ENCODE measurements around the gene AGPAT3. TPM values are rescaled to one million over a fixed set of nuclear protein-coding genes. Genes with fewer than 3 reads are reported as not detected.
A peak's percentile ranks its signal among the peaks of the same experiment; 100 is the strongest.

AGPAT3 gene
- total RNA-seq, 1 donor from 2014 or later: 34.4 TPM

DNA sequence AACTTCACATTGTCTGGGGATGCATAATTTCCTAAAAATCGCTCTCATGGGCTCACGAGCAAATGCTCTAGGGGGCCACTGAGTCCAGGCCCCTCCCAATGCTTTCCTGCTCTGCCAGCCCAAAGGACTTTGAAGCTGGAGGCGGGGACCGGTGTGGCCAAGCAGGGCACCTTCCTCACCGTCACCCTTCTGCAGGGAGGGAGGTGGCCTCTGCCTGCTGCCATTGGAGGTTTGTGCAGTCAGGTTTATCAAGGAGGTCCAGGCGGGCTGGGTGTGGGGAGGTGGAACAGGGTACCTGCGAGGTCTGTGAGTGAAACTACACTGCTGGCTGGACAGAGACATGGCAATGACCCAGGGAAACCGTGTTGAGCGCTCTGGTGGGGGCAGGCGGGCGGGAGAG is 89.0 kb downstream of the AGPAT3 start:
- no peak for DNase-seq (ENCODE audit: low read depth in 2 of 2)

DNA sequence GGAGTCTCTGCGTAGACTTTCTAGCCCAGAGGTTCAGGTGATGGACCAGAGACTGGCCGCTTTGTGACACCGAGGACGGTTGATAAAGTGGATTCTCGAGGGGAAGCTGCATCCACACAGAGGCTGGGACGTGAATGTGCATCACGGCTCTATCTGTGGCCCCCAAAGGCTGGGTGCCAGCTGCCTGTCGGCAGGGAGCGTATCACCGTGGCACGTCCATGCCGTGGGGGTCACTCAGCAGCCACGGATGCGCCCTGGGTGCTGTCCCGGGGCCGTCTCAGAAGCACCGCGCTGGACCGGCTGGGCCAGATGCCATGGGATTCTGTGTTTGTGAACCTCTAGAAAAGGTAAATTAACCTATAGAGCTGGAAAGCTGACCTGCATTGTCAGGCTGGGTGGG is 89.9 kb downstream of the AGPAT3 start:
- no peak for DNase-seq (ENCODE audit: low read depth in 2 of 2)

DNA sequence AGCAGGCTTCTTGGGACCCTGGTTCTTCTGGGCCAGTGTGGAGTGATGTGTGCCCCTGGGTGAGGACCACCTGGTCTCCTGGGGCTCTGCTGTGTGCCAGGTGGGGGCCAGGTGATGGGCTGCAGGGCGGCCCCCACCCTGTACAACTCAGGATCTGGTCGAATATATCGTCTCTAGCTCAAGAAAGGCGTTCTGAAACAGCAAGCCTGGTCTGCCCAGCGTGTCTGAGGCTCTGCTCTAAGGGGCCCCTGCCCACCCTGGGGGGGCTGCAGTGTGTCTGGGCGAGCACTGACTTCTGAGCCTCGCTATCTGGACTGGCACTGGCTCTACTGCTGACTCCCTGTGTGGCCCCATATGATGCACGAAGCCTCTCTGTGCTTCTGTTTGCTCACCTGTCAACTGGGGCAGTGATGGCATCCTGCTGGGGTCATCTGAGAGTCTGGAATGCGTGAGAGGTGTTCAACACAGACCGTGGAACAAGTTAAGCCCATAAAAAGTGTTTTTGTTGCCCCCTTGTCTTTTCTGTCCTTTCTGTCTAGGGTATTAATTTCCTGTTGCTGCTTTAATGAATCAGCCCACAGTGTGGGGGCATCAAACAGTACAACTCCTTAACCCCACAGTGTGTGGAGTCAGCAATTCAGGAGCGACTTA is 91.1 kb downstream of the AGPAT3 start:
- DNase-seq (ENCODE audit: low read depth in 2 of 2): peak; percentile 16 to 50

DNA sequence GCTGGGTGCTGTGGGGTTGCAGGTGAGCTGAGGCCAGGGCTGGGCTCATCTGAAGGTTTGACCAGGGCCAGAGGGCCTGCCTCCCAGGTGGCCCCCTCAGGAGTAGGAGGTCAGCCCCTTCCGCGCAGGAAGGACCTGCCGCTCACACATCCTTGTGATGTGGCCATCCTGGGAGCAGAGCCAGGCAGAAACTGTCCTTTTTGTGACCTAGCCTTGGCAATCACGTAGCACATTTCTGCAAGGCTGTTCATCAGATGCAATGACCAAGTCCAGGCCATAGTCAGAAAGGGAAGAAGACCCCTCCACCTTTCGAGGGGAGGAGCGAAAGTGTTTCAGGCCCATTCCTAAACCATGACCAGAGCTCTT is 91.6 kb downstream of the AGPAT3 start:
- DNase-seq (ENCODE audit: low read depth in 2 of 2): peak; percentile 36 to 72

DNA sequence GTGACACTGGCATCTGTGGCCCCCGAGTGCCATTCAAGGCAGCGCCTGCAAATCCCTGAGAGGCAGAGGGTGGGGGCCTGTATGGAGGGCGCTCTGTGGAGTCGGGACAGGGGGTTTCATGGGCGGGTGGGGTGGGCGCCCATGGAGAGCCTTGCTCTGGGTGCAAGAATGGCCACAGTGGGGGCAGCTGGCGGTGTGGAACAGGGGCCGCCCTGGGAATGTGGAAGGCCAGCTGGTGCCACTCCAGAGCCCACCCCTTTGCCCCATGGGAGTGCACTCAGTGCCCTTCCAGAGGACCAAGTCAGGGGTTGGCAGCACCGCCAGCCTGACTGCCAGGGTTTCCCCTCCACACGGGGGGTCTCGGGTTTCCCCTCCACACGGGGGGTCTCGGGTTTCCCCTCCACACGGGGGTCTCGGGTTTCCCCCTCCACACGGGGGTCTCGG is 92.1 kb downstream of the AGPAT3 start:
- DNase-seq (ENCODE audit: low read depth in 2 of 2): no peak

DNA sequence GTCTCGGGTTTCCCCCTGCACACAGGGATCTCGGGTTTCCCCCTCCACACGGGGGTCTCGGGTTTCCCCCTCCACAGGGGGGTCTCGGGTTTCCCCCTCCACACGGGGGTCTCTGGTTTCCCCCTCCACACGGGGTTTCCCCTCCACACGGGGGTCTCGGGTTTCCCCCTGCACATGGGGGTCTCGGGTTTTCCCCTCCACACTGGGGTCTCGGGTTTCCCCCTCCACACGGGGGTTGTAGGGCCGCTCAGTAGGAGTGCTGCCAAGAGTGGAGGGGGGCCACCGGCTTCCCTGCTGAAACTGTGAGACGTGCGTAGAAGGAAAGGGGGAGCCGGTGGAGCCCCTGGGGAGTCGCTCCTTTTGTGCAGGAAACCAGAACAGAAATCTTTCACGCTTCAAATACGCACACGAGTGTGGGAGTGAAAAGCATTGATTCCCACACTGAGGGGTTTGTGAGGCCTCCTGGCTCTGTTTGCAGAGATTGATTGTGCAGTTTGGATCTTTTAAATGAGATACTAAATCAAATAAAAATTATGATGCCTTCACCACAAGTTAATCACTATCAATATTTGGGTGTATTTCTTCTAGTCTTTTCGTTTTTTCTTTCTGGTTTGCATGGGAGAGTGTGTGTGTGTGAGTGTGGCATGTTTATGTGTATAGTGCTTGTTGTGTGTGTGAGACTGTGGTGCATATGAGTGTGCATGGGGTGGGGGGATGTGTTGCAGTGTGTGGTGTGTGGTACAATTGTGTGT is 92.8 kb downstream of the AGPAT3 start:
- no peak for DNase-seq (ENCODE audit: low read depth in 2 of 2)

DNA sequence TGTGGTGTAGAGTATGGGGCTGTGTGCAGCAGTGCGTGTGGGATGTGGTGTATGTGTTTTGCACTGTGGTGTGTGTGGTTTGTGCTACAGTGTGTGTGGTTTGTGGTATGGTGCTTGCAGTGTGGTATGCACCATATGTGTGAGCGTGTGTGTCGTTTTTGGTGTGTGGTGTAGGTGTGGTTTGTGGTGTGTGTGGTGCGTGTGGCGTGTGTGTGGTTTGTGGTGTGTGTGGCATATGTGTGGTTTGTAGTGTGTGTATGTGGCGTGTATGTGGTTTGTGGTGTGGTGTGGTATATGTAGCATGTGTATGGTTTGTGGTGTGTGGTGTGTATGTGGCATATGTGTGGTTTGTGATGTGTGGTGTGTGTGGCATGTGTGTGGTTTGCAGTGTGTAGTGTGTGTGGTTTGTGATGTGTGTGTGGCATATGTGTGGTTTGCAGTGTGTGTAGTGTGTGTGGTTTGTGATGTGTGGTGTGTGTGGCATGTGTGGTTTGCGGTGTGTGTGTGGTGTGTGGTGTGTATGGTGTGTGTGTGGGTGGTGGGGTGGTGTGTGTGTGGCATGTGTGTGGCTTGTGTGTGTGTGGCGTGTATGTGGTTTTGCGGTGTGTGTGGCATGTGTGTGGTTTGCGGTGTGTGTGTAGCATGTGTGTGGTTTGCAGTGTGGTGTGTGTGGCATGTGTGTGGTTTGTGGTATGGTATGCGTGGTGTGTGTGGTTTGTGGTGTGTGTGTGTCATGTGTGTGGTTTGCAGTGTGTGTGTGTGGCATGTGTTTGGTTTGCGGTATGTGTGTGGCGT is 93.5 kb downstream of the AGPAT3 start:
- no peak for DNase-seq (ENCODE audit: low read depth in 2 of 2)

DNA sequence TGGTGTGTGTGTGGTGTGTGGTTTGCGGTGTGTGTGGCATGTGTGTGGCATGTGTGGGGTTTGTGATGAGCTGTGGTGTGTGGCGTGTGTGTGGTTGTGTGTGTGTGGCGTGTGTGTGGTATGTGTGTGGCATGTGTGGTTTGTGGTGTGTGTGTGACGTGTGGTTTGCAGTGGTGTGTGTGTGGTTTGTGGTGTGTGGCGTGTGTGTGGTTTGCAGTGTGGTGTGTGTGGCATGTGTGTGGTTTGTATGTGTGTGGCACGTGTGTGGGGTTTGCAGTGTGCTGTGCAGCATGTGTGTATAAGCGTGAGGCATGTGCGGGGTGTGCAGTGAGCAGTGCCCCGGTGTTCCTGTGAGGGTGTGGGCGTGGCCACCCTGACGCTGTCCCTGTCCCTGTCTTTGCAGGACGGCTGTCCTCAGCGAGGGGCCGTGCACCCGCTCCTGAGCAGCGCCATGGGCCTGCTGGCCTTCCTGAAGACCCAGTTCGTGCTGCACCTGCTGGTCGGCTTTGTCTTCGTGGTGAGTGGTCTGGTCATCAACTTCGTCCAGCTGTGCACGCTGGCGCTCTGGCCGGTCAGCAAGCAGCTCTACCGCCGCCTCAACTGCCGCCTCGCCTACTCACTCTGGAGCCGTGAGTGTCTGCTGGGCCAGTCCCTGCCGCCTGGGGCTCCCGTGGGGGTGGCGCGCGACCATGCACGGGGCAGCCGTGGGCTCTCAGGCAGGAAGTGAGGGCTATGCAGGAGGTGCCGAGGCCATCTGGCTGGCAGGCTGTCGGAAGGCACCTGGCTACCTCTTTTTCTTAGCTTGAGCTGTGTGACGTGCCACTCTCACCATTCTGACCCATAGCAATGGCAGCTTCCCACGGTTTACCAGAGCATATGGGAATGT is 94.5 kb downstream of the AGPAT3 start:
- DNase-seq (ENCODE audit: low read depth in 2 of 2): no peak

DNA sequence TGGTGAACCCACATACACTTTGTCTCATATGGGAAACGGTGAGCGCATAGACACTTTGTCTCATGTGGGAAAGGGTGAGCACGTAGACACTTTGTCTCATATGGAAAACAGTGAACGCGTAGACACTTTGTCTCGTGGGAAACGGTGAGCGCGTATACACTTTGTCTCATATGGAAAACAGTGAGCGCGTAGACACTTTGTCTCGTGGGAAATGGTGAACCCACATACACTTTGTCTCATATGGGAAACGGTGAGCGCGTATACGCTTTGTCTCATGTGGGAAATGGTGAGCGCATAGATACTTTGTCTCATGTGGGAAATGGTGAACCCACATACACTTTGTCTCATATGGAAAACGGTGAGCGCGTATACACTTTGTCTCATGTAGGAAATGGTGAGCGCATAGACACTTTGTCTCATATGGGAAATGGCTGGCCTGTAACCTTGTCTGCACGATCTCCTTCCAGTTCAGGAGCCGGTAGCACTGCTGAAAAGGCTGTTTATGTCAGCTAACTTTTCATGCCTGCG is 96.4 kb downstream of the AGPAT3 start:
- DNase-seq (ENCODE audit: low read depth in 2 of 2): no peak

DNA sequence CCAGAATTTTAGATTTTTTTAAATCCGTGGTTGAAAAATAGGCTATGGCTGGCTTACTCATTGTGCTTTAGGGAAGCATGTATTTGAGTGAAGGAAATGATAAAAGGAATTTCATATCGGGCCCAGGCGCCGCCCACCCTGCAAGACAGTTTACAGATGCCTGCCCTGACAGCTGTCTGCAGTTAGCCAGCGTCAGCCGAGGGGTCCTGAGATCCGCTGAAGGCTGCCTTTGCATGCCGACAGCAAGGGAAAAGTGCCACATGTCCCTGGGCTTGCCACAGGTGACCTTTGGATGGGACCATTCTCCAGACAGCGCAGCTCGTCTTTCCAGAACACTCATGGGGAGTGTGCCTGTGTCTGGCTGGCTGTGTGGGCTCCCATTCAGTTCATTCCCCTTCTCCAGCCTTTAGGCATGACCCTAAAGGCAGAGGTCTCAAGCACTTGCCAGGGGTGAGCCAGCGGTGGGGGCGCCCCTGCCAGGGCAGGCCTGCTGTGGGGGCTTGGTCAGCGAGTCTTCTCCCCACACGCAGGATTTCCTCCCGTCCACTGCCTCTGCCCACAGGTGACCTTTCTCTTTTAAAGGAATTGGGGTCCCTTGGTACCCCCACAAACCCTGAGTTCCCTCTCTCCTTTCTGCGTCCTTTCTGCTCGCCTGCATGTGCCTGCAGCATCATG is 101.0 kb downstream of the AGPAT3 start:
- DNase-seq (ENCODE audit: low read depth in 2 of 2): no peak

DNA sequence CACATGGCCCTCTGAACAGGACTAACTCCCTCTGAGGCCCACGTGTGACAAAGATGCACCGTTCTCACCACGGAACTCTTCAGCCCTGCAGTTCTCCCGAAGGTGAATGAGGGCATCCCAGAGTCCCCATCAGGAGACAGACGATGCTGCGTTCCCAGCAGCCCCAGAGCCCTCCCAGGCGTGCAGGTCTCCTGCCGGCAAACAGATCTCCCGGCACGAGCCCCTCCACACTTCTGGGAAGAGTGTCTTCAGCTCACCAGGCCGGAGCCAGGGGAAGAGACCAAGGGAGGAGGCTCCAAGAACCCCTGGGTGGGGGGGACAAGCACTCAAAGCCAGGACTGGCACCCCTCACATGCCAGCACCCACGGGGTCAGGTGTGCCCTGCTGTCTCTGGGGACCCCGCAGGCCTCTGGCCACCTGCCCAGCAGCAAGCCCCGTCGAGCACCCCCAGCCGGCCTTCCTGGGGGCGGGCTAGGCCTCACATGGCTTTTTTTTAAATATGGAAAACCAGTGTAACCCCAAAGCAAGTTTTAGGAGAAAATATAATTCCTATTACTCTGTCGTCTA is 102.0 kb downstream of the AGPAT3 start:
- DNase-seq (ENCODE audit: low read depth in 2 of 2): no peak

DNA sequence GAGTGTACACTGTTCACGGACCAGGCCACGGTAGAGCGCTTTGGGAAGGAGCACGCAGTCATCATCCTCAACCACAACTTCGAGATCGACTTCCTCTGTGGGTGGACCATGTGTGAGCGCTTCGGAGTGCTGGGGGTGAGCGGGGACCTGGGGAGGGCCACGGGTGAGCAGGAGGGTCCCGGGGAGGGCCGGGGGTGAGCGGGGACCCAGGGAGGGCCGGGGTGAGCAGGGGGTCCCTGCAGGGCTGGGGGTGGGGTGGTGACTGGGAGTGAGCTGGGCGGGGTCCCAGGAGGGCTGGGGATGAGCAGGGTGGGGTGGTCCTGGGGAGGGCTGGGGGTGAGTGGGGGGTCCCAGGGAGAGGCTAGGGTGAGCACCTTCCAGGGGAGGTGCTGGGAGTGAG is 103.0 kb downstream of the AGPAT3 start:
- no peak for DNase-seq (ENCODE audit: low read depth in 2 of 2)

DNA sequence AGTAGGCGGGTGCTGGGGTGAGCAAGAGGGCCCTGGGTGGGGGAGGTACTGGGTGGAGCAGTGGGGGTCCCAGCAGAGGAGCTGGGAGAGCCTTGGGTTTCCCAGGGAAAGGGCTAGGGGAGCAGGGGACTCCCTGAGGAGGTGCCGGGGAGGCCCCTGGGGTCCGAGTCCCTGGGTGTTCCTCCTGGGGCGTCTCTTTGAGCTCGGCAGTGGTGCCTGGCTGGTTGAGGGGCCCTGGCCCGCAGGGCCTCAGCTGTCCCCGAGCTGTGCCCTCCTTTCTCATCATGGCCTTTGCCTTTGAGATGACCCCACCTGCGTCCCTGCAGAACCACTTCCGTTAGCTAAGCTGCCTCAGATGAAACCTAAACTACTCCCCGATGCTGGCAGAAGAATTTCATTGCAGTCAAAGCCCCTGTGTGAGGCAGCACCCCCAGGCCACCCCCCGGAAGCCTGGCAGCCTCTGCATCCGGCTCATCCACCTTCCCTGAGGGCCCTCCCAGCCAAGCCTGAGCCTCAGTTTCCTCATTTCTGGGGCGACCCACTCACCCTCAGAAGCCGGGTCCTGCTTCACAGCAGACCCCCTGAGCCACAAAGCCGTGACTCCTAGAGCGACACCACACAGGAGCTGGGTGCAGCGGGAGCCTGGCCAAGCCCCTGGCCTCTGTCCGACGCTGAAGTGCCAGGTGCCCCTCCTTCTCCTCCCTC is 103.5 kb downstream of the AGPAT3 start:
- no peak for DNase-seq (ENCODE audit: low read depth in 2 of 2)

DNA sequence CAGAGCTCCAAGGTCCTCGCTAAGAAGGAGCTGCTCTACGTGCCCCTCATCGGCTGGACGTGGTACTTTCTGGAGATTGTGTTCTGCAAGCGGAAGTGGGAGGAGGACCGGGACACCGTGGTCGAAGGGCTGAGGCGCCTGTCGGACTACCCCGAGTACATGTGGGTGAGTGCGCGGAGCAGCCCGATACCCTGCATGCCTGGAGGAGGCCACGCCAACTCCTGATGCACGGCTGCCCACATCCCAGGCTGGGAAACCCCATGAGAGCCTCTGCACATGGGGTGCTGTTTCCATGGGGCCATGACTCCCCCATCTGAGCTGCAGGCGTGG is 104.1 kb downstream of the AGPAT3 start:
- no peak for DNase-seq (ENCODE audit: low read depth in 2 of 2)

DNA sequence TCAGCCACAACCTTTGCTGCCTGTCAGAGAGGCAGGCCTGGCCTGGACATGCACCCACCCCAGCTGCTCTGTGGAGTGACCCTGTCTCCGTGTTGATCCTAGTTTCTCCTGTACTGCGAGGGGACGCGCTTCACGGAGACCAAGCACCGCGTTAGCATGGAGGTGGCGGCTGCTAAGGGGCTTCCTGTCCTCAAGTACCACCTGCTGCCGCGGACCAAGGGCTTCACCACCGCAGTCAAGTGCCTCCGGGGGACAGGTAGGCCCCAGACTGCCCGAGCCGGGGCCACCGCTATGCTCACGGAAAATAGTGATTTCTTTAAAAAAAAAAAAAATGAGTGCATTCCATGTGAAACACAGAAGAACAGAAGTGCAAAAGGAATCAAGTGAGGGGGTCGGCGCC is 105.5 kb downstream of the AGPAT3 start:
- no peak for DNase-seq (ENCODE audit: low read depth in 2 of 2)

DNA sequence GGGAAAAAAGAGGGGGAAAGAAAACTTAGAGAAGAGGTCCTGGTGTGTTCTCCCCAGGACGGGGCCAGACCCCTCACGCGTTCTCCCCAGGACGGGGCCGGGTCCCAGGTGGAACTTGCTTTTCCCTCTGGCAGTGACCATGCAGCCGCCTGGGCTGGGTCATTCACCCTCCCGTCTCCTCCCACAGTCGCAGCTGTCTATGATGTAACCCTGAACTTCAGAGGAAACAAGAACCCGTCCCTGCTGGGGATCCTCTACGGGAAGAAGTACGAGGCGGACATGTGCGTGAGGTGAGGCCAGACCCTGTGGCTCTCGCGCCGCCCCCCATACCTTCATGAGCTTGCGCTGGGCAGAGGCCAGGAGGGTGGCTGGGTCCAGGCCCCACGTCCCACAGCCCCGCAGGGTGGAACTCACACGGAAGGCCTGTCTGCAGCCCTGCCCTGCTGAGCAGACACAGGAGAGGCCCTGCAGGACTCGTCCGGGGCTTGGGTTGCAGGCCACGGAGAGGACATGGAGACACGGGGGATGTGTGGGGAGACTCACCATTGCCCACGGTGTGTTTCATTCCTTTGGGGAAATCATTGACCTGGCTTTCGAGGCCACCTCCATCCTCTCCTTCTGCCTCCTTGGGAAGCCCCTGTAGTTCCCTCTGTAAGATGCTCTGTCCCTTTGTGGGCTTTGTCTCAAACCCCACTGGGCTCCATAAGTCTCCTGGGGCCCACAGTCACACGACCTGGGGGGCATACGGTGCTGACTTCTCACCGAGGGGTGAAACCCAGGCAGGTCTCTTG is 106.4 kb downstream of the AGPAT3 start:
- DNase-seq (ENCODE audit: low read depth in 2 of 2): no peak

DNA sequence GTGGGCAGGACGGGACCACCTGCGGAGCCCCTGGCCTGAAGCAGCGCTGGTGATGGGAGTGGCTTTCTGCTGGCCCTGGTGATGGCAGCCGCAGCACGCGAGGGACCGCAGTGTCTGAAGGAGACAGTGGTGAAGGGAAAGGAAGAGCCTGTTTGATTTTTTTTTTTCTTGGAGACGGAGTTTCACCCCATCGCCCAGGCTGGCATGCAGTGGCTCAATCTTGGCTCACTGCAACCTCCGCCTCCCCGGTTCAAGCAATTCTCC is 106.9 kb downstream of the AGPAT3 start:
- no peak for DNase-seq (ENCODE audit: low read depth in 2 of 2)

DNA sequence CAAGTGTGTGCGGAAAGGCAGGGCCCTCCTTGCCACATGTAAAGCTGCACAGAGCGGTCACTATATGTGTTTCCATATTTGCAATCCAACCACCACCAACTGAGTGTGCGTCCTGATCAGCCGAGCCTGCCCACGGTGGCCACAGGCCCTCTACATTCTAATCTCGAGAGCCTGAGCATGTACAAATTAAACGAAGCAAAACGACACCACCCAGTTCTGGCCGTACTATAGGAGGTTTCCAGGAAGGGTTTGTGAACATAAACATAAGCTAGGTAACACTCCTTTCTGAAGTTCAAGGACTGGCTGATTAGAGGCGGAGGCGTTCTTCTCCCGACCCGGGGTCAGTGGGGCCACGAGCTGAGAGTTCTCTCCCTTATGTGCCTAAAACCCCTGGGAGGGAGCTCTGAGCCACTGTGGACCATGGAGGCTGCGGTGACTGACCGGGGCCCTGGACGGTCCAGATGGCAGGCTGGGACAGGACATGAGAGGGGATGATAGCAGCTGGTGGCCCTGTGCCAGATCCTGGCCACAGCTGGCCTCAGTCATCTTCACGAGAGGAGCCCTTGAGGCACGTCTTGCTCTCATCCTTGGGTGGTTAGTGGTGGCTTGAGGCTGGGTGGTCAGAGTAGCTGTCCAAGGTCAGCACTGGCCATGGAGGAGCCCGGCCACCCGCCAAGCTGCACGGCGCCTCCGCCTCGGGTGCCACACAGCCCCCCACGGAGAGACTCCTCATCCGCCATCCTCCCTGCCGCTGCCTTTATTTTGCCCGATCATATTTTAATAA is 108.0 kb downstream of the AGPAT3 start:
- no peak for DNase-seq (ENCODE audit: low read depth in 2 of 2)

DNA sequence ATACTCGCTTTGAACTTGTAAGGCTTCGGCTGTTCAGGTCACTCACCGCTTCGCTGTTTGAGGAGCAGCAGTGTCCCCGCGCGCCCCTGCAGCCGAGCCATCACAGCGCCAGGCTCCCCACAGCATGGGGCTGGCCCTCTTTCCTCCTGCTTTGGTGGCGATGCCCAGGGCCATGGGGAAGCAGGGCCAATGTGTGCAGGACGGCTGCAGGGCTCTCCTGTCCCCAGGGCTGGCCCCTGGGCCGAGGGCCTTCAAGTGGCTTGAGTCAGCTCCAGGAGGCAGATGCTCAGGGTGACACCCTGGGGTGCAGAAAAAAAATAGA is 108.6 kb downstream of the AGPAT3 start:
- no peak for DNase-seq (ENCODE audit: low read depth in 2 of 2)

Measured in dermis microvascular lymphatic vessel endothelial cell (primary cell).